ENCODE results near the gene TENT5A.
A peak's percentile ranks its signal among the peaks of the same experiment; 100 is the strongest.

Gene TENT5A

DNA sequence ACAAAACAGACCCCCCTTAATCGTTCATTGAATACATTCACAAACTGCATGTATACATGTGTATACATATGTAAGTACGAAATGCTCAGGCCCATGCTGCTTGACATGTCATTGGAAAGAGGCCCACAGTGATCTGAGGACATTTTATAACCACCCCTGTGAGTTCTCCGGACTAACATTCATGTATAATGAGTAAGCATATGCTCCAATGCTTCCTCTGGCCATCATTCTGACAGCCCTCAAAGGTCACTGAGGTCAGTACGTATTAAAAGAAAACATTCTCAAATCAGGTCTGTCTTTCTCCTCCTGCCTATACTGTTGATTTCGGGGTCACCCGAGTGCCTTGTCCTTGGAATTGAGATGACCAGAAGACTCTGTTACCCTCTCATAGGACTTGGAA, 54.9 kb downstream of the TENT5A start:
- no peak for DNase-seq

DNA sequence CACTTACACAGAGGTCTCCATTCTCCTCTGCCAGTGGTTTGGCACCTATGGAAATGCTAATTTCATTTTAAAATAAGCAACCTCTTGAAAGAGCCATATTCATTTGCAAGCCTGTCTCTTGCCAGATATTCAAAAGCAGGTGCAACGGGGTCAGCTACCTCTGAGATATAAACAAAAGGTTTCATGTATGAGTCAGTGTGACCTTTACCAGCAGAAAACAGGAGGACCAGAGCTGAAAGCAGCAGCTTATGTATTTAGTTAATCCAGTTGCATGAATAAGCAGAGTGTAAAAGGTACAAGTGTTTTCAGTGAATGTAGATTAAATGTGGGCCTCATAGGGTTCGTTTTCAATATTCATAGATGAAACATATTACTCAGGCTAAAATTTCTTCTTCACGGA, 56.0 kb downstream of the TENT5A start:
- peak; percentile 21 for DNase-seq
